GM19193 (cell line): ENCODE measurements around the gene DNAJC12.

Experiments
- POLR2A ChIP-seq: IDR thresholded peaks from 4 replicates; pipeline ENCODE4 v1.6.1; 2011; ENCODE audit not compliant: insufficient read depth, insufficient read length; ENCODE audit errors: extremely low read depth

DNAJC12 gene

DNA sequence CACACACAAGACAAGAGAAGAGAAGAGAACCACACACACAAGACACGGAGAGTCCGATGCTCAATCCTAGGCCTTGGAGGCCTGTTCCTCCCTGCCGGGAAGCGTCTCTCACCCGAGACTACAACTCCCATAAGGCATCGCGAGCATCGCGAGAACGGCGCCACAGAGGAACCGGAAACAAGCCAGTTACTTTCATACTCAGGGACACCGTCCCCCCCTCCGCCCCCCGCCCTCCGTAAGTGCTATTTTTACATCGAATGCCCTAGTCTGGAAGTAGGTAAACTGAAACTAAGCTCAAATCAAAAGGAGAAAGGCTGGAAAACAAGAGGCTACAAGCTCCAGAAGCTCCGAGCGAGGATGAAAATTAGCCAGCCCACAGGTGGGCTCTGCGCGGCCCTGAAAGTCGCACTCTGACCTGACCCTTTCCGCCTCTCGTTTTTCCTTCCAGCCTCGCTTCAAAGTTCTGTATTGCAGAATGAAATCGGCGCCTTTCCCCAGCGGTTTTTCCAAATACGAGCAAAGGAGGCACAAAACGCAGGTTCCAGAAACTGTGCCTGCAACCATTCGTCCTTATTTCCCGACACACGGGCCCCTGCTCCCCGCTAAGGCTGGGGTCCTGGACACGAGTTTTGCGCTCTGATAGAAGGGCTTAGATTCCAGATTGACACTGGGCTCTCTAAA is 11.5 kb upstream of the DNAJC12 start:
- peak; percentile 79 for TF ChIP-seq POLR2A

DNA sequence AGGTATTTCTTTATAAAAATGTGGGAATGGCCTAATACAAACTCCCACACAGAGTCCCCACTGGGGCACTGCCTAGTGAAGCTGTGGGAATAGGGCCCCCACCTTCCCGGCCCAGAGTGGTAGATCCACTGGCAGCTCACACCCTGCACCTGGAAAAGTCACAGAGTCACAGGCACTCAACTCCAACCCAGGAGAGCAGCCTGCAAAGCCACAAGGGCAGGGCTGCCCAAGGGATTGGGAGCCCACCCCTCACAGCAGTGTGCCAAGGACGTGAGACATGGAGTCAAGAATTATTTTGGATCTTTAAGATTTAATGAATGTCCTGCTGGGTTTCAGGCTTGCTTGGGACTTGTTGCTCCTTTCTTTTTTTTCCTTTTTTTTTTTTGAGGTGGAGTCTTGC is 5.3 kb upstream of the DNAJC12 start:
- no peak for TF ChIP-seq POLR2A

DNA sequence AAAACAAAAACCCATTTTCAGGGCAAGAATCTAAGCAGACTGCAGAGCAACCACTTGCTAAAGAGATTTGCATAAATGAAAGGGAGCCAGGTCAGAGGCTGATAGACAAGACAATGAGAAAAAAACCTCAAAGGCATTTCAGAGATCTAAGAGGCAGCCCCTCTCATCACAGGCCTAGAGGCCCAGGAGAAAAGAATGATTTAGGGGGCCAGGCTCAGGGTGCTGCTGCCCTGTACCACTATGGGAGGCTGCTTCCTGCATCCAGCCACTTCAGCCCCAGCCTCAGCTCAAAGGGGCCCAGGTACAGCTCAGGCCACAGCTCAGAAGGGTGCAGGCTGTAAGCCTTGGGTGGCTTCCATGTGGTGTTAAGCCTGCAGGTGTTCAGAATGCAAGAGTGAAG is 3.7 kb upstream of the DNAJC12 start:
- TF ChIP-seq POLR2A = no peak

DNA sequence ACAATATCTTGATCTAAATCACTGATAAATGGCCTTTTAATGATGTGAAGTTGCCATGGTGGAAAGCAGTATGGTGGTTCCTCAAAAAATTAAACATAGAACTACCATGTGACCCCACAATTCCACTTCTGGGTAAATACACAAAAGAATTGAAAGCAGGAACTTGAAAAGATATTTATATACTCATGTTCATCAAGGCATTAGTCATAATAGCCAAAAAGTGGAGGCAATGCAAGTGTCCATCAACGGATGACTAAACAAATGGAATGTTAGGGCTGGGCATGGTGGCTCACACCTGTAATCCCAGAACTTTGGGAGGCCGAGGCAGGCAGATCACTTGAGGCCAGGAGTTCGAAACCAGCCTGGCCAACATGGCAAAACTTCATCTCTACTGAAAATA is 2.0 kb upstream of the DNAJC12 start:
- no peak for TF ChIP-seq POLR2A

DNA sequence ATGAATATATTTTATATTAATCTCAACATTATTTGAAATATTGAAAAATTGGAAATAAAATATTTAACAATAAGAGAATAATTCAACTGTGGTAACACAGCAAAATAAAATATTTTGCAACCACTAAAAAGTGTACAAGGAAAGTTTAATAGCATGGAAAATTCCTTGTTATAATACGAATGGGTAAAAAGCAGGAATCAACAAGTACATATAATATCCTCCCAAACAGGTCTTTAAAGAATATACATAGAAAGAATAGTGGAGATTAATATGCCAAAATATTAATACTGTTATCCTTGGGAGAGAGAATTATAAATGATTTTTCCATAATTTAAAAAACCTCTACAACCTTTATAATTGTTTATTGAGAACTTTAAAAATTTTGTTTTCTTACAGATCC is 1.0 kb downstream of the DNAJC12 start:
- TF ChIP-seq POLR2A = no peak

DNA sequence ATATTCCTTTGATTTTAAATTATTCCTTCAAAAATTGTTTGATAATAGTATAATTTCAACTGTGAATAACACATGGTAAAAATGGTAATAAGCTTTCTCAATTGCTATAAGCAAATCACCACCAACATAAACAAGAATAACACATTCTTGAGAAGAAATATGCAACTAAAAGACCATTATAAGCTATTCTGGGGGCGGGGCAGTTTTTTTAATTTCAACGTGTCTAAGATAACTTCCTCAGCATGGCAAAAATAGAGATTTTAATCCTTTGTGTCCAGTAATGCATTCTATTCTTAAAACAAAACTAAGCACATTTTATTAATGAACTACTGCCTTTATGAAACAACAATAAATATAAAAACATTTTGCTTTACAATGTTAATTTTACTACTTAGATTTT is 1.5 kb downstream of the DNAJC12 start:
- no peak for TF ChIP-seq POLR2A

DNA sequence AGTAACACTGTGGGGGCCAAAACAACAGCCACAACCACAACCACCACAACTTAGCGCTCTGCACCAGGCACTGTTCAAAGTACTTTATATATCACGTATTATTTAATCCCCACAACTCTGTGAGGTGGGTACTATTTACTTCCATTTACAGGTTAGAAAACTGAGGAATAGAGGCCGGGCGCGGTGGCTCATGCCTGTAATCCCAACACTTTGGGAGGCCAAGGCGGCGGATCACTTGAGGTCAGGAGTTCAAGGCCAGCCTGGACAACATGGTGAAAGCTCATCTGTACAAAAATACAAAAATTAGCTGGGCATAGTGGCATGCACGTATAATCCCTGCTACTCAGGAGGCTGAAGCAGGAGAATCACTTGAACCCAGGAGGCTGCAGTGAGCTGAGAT is 3.6 kb downstream of the DNAJC12 start:
- TF ChIP-seq POLR2A = no peak

DNA sequence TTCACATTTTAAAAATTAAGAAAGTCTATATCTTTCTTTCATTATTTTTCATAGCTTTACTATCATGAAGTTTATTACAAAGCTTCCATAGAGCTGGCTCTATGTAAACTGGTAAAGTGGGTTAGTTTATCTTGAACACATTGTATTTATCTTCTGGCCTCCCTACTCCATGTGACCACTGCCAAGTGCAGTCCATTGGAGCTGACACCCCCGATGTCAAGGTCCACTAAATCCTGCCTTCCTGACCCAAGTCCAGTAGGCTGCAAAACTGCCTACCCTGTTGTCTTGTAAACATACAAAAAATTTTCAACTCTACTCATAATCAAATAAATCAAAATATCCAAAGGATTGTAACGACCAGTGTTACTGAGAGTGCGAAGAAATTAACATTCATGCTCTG is 10.2 kb downstream of the DNAJC12 start:
- no peak for TF ChIP-seq POLR2A

DNA sequence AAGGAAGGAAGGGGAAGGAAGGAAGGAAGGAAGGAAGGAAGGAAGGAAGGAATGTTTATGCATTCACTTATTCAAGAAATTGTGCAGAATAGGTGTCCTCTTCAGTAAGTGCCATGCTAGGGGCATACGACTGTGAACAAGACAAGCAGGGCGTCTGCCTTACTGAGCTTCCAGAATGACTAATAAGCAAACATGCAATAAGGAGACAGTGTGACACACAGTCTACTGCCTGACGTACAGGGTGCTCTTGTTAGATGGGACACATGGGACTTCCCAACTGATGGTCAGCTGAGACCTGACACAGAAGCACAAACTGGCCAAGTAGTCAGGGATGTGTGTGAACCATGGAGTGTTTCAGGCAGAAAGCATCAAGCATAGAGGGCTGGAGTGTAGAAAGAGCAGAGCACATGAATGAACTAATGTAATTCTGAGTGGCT is 18.2 kb downstream of the DNAJC12 start:
- no peak for TF ChIP-seq POLR2A

DNA sequence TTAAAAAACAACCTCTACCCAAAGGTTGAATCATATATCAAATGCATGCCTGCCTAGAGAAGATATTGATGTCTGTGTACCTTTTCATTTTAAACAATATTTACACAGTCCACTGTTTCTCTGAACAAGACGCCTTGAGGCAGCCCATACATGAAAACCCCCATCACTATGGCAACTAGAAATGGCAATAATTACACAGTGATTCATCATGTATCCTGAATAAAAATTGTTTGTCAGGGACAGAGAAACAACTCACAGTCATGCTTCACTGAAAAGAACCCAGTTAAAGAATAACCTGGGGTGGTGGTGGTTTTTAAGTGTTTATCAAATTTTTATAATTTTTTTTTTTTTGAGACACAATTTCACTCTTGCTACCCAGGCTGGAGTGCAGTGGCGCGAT is 19.7 kb downstream of the DNAJC12 start:
- TF ChIP-seq POLR2A = no peak

DNA sequence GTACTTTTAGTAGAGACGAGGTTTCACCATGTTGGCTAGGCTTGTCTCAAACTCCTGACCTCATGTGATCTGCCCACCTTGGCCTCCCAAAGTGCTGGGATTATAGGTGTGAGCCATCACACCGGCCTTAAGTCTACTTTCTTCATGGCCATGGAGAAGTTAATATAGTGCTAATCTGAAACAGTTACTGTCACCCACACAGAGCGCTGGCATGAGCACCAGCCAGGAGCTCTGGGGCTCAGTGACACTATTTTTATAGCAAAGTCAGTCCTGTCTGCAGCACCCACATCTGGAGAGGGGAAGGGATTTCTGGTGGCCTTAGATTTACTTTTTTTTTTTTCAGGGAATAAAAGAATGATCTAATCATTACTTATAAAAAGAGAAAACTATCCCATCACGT is 21.3 kb downstream of the DNAJC12 start:
- no peak for TF ChIP-seq POLR2A

DNA sequence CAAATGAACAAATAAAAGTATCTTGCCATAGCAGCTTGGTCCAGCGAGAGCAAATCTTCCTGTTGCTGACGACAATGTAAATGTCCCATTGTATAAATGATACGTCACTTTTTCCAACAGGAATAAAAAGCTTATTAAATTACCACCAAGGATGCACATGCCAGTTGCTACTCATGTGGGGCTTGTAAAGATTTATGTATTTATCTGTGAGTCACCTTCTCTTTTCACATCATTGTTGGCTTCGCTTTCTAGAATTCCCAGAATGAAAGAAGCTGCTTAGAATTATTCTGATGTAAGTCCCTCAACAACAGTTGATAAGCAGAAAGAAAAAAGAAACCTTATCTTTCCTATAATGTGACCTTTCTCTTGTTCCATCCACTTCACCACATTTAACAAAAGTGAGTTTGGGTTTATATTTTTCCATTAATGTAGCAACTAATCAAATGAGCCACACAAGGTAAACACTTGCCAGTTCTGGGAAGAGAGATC is 22.4 kb downstream of the DNAJC12 start:
- TF ChIP-seq POLR2A = no peak

DNA sequence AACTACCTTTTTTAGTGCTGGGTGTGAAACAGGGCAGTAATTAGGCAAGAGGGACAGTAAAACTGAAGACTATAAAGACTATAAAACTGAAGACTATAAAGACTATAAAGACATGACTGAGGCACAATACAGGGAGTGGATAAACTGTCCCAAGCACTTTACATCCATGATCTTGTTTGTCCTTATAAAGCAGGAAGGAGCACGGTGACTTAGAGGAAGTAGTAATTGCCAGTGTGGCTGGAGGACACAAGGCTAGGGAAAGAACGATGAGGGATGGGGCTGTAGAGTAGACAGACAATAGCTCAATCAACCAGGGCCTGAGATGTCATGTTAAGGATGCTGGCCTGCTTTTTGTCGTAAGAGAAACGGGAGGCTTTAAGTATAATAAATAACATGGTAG is 26.0 kb downstream of the DNAJC12 start:
- TF ChIP-seq POLR2A = no peak

DNA sequence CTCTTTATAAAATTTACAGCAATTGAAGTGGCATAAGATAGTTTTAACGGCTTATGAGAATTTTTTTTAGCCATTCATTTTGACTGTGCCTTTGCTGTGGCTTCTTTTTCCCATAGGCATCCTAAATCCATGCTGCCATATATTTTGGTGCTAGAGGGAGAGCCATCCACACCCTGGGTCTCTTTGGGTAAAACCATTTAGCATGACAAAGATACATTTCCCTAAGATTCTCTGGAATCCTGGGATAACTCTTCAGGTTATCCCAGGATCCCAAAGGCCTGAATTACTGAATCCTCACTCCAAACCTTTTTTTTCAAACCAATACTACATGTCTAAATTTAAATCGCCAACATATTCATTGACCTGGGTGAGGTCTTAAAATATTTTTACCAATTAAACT is 28.9 kb downstream of the DNAJC12 start:
- TF ChIP-seq POLR2A = no peak

DNA sequence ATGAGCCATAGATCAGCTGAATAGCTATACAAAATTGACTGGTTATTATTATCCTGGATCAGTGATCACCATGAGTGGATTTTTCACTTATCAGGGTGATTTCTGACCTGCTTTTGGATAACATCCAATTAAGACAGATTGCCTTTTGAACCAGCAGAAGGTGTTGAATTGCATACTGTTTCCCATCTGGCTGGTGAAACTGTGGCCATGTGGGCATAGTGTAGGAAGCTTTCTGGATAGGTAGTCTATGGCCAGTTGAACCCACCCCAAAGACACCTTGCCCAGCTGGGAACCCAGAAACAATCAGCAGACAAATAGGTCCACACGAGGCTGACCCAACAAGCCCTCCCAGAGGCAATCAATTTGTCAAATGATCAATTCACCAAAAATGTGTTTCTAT is 29.3 kb downstream of the DNAJC12 start:
- no peak for TF ChIP-seq POLR2A

DNA sequence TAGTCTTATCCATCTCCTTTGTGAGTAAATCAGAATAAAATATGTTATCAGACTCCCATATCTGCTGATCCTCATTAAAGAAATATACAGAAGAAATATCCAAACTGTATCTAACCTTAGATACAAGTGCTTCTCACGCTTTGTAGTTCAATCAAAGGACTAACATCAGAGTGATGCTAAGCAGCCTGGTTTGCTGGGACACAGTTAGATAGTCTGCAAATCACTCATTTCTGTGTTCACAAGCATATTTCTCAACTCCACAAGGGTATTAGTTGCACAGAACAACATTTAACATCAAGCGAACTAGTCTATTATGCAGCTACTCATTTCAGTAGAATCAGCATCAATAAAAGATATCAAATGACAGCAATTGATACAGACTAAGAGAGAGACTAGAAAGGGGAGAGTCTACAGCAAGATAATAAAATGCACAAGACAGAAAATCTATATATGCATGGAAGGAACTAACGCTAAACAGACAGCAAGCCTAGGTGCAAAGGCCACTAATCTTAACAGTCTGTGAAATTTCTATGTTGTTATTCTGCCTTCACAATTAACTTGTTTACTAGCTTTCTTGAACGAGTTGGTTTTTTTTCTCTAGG is 30.0 kb downstream of the DNAJC12 start:
- TF ChIP-seq POLR2A = no peak

DNA sequence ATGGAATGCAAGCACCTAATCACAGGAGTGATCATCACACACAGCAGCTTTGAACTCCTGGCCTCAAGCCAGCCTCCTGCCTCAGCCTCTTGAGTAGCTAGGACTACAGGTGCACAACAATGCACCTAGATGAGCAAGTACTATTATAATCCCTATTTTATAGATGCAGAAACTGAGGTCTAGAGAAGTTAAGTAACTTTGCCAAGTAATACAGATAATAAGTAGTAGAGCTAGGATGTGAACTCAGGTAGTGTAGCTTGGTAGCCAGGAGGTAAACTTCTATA is 33.7 kb downstream of the DNAJC12 start:
- no peak for TF ChIP-seq POLR2A
